ENCODE measurements around the gene OTULINL.

Gene OTULINL

GRCh38 chr5:14584848-14585247 is 3.3 kb downstream of the OTULINL start:
- H3K27ac Mint-ChIP-seq = no peak overlapping the region
- no peaks in the 10 kb centered on the region for H3K9me3 Mint-ChIP-seq
- H3K4me3 Mint-ChIP-seq = no peak overlapping the region

GRCh38 chr5:14587150-14587549 is 5.6 kb downstream of the OTULINL start:
- no peak for DNase-seq
- no peaks in the 10 kb centered on the region for H3K9me3 Mint-ChIP-seq
- no peaks in the 10 kb centered on the region for H3K27me3 Mint-ChIP-seq
- peaks cover 74% of the 10 kb centered on the region for H3K4me1 Mint-ChIP-seq (ENCODE audit: low read depth)
- no peak overlapping the region for H3K4me3 Mint-ChIP-seq
- no peaks in the 10 kb centered on the region for H3K36me3 Mint-ChIP-seq (ENCODE audit: low read depth)
- no peak overlapping the region for H3K27ac Mint-ChIP-seq

More at GRCh38 chr5:14584848-14585247, 3.3 kb downstream of the OTULINL start:
- Mint-ChIP-seq H3K27me3 (peaks cover 5% of the 10 kb centered on the region), H3K4me1 (ENCODE audit: low read depth) (peaks cover 56% of the 10 kb centered on the region), H3K36me3 (ENCODE audit: low read depth) (no peaks in the 10 kb centered on the region)
- DNase-seq = no peak

- Mint-ChIP-seq H3K27ac (no peak overlapping the region), H3K27me3 (no peaks in the 10 kb centered on the region), H3K9me3 (no peaks in the 10 kb centered on the region), H3K4me1 (ENCODE audit: low read depth) (peaks cover 78% of the 10 kb centered on the region), H3K36me3 (ENCODE audit: low read depth) (no peaks in the 10 kb centered on the region), H3K4me3 (no peak overlapping the region)
- no peak for DNase-seq
Measured at GRCh38 chr5:14588145-14588544, 6.6 kb downstream of the OTULINL start.

- Mint-ChIP-seq H3K27ac (no peak overlapping the region), H3K27me3 (no peaks in the 10 kb centered on the region), H3K4me1 (ENCODE audit: low read depth) (peaks cover 79% of the 10 kb centered on the region), H3K4me3 (no peak overlapping the region), H3K36me3 (ENCODE audit: low read depth) (no peaks in the 10 kb centered on the region), H3K9me3 (no peaks in the 10 kb centered on the region)
- no peak for DNase-seq
Measured at GRCh38 chr5:14588758-14589543, 7.4 kb downstream of the OTULINL start.

GRCh38 chr5:14590949-14591348 is 9.4 kb downstream of the OTULINL start:
- no peak for DNase-seq
- no peaks in the 10 kb centered on the region for H3K36me3 Mint-ChIP-seq (ENCODE audit: low read depth)
- H3K27me3 Mint-ChIP-seq = no peaks in the 10 kb centered on the region
- peak overlapping the region; percentile 22 for H3K27ac Mint-ChIP-seq
- no peak overlapping the region for H3K4me3 Mint-ChIP-seq
- H3K4me1 Mint-ChIP-seq (ENCODE audit: low read depth) = peaks cover 84% of the 10 kb centered on the region
- no peaks in the 10 kb centered on the region for H3K9me3 Mint-ChIP-seq

GRCh38 chr5:14591548-14591947 is 10.0 kb downstream of the OTULINL start:
- H3K9me3 Mint-ChIP-seq = no peaks in the 10 kb centered on the region
- H3K4me3 Mint-ChIP-seq = no peak overlapping the region
- no peak for DNase-seq
- peaks cover 89% of the 10 kb centered on the region for H3K4me1 Mint-ChIP-seq (ENCODE audit: low read depth)
- no peaks in the 10 kb centered on the region for H3K36me3 Mint-ChIP-seq (ENCODE audit: low read depth)
- H3K27me3 Mint-ChIP-seq = no peaks in the 10 kb centered on the region
- H3K27ac Mint-ChIP-seq = peak overlapping the region; percentile 22

GRCh38 chr5:14593326-14594021 is 11.9 kb downstream of the OTULINL start:
- Mint-ChIP-seq H3K36me3 (ENCODE audit: low read depth) (no peaks in the 10 kb centered on the region), H3K4me1 (ENCODE audit: low read depth) (peaks cover 92% of the 10 kb centered on the region), H3K27me3 (no peaks in the 10 kb centered on the region), H3K4me3 (peak overlapping the region; percentile 72), H3K27ac (peak overlapping the region; percentile 93), H3K9me3 (no peaks in the 10 kb centered on the region)
- DNase-seq = no peak

GRCh38 chr5:14594378-14595074 is 12.9 kb downstream of the OTULINL start:
- Mint-ChIP-seq H3K4me3 (peak overlapping the region; percentile 72), H3K27me3 (no peaks in the 10 kb centered on the region), H3K27ac (peak overlapping the region; percentile 93), H3K4me1 (ENCODE audit: low read depth) (peaks cover 87% of the 10 kb centered on the region), H3K36me3 (ENCODE audit: low read depth) (no peaks in the 10 kb centered on the region), H3K9me3 (no peaks in the 10 kb centered on the region)
- DNase-seq = no peak

GRCh38 chr5:14595189-14595588 is 13.6 kb downstream of the OTULINL start:
- H3K27ac Mint-ChIP-seq = peak overlapping the region; percentile 93
- peak; percentile 39 for DNase-seq
- H3K4me1 Mint-ChIP-seq (ENCODE audit: low read depth) = peaks cover 90% of the 10 kb centered on the region

GRCh38 chr5:14595891-14596290 is 14.3 kb downstream of the OTULINL start:
- Mint-ChIP-seq H3K27ac (peak overlapping the region; percentile 93), H3K27me3 (no peaks in the 10 kb centered on the region), H3K4me1 (ENCODE audit: low read depth) (peaks cover 87% of the 10 kb centered on the region), H3K36me3 (ENCODE audit: low read depth) (peaks cover 9% of the 10 kb centered on the region), H3K4me3 (peak overlapping the region; percentile 72), H3K9me3 (peaks cover 5% of the 10 kb centered on the region)
- DNase-seq = no peak

More at GRCh38 chr5:14595189-14595588, 13.6 kb downstream of the OTULINL start:
- Mint-ChIP-seq H3K36me3 (ENCODE audit: low read depth) (peaks cover 4% of the 10 kb centered on the region), H3K4me3 (peak overlapping the region; percentile 72), H3K9me3 (peaks cover 5% of the 10 kb centered on the region), H3K27me3 (no peaks in the 10 kb centered on the region)

- Mint-ChIP-seq H3K9me3 (peaks cover 5% of the 10 kb centered on the region), H3K27ac (no peak overlapping the region), H3K4me3 (no peak overlapping the region), H3K27me3 (no peaks in the 10 kb centered on the region), H3K4me1 (ENCODE audit: low read depth) (peaks cover 77% of the 10 kb centered on the region), H3K36me3 (ENCODE audit: low read depth) (peaks cover 21% of the 10 kb centered on the region)
- no peak for DNase-seq
Measured at GRCh38 chr5:14597080-14597479, 15.5 kb downstream of the OTULINL start.

- Mint-ChIP-seq H3K4me1 (ENCODE audit: low read depth) (peaks cover 65% of the 10 kb centered on the region), H3K27ac (no peak overlapping the region), H3K9me3 (peaks cover 5% of the 10 kb centered on the region), H3K27me3 (no peaks in the 10 kb centered on the region), H3K36me3 (ENCODE audit: low read depth) (peaks cover 33% of the 10 kb centered on the region), H3K4me3 (no peak overlapping the region)
- no peak for DNase-seq
Measured at GRCh38 chr5:14598225-14598624, 16.6 kb downstream of the OTULINL start.

GRCh38 chr5:14599476-14600127 is 18.0 kb downstream of the OTULINL start:
- H3K27ac Mint-ChIP-seq = no peak overlapping the region
- H3K9me3 Mint-ChIP-seq = peaks cover 5% of the 10 kb centered on the region
- H3K4me1 Mint-ChIP-seq (ENCODE audit: low read depth) = peaks cover 51% of the 10 kb centered on the region
- H3K27me3 Mint-ChIP-seq = no peaks in the 10 kb centered on the region
- no peak for DNase-seq
- H3K36me3 Mint-ChIP-seq (ENCODE audit: low read depth) = peaks cover 44% of the 10 kb centered on the region
- no peak overlapping the region for H3K4me3 Mint-ChIP-seq

GRCh38 chr5:14600846-14601245 is 19.3 kb downstream of the OTULINL start:
- Mint-ChIP-seq H3K27me3 (no peaks in the 10 kb centered on the region), H3K9me3 (peaks cover 5% of the 10 kb centered on the region), H3K27ac (no peak overlapping the region), H3K4me1 (ENCODE audit: low read depth) (peaks cover 39% of the 10 kb centered on the region), H3K36me3 (ENCODE audit: low read depth) (peaks cover 54% of the 10 kb centered on the region), H3K4me3 (no peak overlapping the region)
- DNase-seq = no peak
